Measurements from ENCODE around the gene ZNF630.
"Not testable (repeated sequence)": the region's sequence is repeated elsewhere in the genome, so short reads cannot be mapped to it uniquely, and the experiment has no call there.

ZNF630 gene

GRCh38 chrX:48101443-48101842, 30.0 kb upstream of the ZNF630 start:
- no peak overlapping the region for H3K27ac ChIP-seq (replicated peaks)
- TF ChIP-seq, protein P1, sequence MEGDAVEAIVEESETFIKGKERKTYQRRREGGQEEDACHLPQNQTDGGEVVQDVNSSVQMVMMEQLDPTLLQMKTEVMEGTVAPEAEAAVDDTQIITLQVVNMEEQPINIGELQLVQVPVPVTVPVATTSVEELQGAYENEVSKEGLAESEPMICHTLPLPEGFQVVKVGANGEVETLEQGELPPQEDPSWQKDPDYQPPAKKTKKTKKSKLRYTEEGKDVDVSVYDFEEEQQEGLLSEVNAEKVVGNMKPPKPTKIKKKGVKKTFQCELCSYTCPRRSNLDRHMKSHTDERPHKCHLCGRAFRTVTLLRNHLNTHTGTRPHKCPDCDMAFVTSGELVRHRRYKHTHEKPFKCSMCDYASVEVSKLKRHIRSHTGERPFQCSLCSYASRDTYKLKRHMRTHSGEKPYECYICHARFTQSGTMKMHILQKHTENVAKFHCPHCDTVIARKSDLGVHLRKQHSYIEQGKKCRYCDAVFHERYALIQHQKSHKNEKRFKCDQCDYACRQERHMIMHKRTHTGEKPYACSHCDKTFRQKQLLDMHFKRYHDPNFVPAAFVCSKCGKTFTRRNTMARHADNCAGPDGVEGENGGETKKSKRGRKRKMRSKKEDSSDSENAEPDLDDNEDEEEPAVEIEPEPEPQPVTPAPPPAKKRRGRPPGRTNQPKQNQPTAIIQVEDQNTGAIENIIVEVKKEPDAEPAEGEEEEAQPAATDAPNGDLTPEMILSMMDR (IDR thresholded peaks at IDR 0.05; ENCODE audit: insufficient read depth, low read length): no peak
- TF ChIP-seq REST (IDR thresholded peaks at IDR 0.05; ENCODE audit: insufficient replicate concordance, low read depth) (no peak), GABPA (IDR thresholded peaks at IDR 0.05; ENCODE audit: low read depth) (no peak), SPI1 (IDR thresholded peaks at IDR 0.05; ENCODE audit: borderline replicate concordance, low read depth) (no peak), POLR2AphosphoS5 (IDR thresholded peaks at IDR 0.05; ENCODE audit: low read depth) (no peak)
- DNase-seq (ENCODE audit: low read depth in 1 of 2, low spot score in 1 of 2): no peak
- no peak overlapping the region for H3K4me3 ChIP-seq (replicated peaks; ENCODE audit: insufficient read depth, low read length)
- H3K27me3 ChIP-seq (ENCODE audit: insufficient read depth, poor library complexity, severe bottlenecking): no peaks in the 10 kb centered on the region

- not testable (repeated sequence) for DNase-seq (ENCODE audit: low read depth in 1 of 2, low spot score in 1 of 2)
These were observed 21.1 kb upstream of the ZNF630 start for GRCh38 chrX:48092558-48092957.

GRCh38 chrX:48090123-48090522, 18.7 kb upstream of the ZNF630 start:
- Histone ChIP-seq H3K27ac (replicated peaks) (no peak overlapping the region), H3K27me3 (ENCODE audit: insufficient read depth, poor library complexity, severe bottlenecking) (no peaks in the 10 kb centered on the region), H3K4me3 (replicated peaks; ENCODE audit: insufficient read depth, low read length) (no peak overlapping the region)
- no peak for TF ChIP-seq POLR2AphosphoS5 (IDR thresholded peaks at IDR 0.05; ENCODE audit: low read depth)
- TF ChIP-seq REST (IDR thresholded peaks at IDR 0.05; ENCODE audit: insufficient replicate concordance, low read depth): no peak
- TF ChIP-seq, protein P1 (IDR thresholded peaks at IDR 0.05; ENCODE audit: insufficient read depth, low read length): no peak
- TF ChIP-seq SPI1 (IDR thresholded peaks at IDR 0.05; ENCODE audit: borderline replicate concordance, low read depth): no peak
- no peak for TF ChIP-seq GABPA (IDR thresholded peaks at IDR 0.05; ENCODE audit: low read depth)
- DNase-seq (ENCODE audit: low read depth in 1 of 2, low spot score in 1 of 2): no peak

More at GRCh38 chrX:48092558-48092957, 21.1 kb upstream of the ZNF630 start:
- not testable (repeated sequence) for H3K27me3 ChIP-seq (ENCODE audit: insufficient read depth, poor library complexity, severe bottlenecking); H3K4me3 ChIP-seq (replicated peaks; ENCODE audit: insufficient read depth, low read length); H3K27ac ChIP-seq (replicated peaks)

- H3K27me3 ChIP-seq (ENCODE audit: insufficient read depth, poor library complexity, severe bottlenecking): no peaks in the 10 kb centered on the region
- H3K4me3 ChIP-seq (replicated peaks; ENCODE audit: insufficient read depth, low read length): no peak overlapping the region
- DNase-seq (ENCODE audit: low read depth in 1 of 2, low spot score in 1 of 2): peak in 1 of 2 experiments; percentile 42
- TF ChIP-seq, protein P1 (IDR thresholded peaks at IDR 0.05; ENCODE audit: insufficient read depth, low read length): no peak
- TF ChIP-seq SPI1 (IDR thresholded peaks at IDR 0.05; ENCODE audit: borderline replicate concordance, low read depth) (no peak), REST (IDR thresholded peaks at IDR 0.05; ENCODE audit: insufficient replicate concordance, low read depth) (no peak), GABPA (IDR thresholded peaks at IDR 0.05; ENCODE audit: low read depth) (no peak), POLR2AphosphoS5 (IDR thresholded peaks at IDR 0.05; ENCODE audit: low read depth) (no peak)
- no peak overlapping the region for H3K27ac ChIP-seq (replicated peaks)
These were observed 14.6 kb upstream of the ZNF630 start for GRCh38 chrX:48086082-48086481.

Data from HL-60 (cell line).